Measurements from ENCODE around the gene VPS26B.
"Not testable (repeated sequence)": the region's sequence is repeated elsewhere in the genome, so short reads cannot be mapped to it uniquely, and the experiment has no call there.

VPS26B gene

DNA sequence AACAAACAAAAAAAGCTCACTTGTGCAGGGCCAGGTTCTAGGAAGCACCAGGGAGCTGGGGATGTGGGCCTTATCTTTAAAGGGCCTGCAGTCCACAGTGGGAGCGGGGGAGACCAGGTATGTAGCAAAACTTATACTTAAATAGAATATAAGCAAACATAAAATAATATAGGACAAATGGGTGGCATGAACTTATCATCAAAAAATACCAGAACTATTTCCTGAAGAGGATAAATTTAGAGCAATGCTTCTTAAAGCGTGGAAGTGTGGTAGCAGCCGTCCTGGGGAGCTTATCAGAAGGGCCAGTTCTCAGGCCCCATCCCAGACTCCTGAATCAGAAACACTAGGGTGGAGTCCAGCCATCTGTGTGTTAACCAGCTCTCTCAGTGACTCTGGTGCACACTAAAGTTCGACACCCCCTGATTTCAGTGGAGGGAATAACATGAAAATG, 9.3 kb downstream of the VPS26B start:
- no peak for DNase-seq

DNA sequence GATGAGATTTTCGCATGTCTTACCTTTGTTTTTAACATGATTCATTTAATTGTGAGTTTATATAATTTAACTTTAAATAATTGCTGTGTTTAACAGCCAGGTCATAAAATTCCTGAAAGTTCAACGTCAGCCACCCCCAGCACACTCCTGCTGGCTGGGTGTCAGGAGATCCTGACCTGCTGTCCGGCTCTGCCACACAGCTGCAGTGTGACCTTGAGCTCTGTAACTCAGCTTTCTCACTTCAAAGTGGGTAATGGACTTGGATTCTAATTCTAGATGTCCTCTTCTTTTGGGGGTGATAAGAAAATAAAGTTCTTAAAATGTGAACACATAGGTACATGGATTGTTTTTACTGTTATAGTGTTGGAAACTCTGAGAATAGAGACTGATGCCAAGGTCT, 10.9 kb downstream of the VPS26B start:
- DNase-seq = no peak

DNA sequence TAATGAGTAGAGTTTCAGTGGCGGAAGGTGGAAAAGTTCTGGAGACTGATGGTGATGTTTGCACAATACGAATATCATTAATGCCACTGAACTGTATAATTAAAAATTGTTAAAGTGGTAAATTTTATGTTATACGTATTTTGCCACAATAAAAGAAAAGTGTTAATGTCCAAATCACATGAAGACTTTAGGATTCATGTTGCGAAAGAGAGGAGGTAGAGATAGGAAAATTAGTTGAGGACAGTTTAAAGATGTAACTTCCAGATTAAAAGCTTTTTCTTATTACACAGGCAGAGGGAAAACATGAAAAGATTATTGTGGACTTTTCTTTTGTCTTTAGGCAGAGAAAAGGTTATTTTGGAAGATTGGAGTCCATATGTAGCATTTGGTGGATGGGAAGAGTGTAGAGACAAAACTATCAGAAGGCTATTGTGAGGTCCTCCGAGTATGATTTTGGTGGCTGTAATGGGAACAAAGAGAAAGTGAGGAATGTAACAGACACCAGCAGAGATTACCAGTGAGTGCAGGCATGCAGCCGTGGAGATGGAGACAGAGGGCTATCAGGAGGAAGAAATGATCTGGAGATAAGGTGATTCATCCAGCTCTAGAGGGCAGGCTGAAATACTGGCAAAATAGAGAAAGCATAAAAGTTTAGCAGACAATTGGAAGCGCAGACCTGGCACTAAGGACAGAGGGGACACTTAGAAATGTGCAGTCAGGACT, 12.5 kb downstream of the VPS26B start:
- DNase-seq = no peak

DNA sequence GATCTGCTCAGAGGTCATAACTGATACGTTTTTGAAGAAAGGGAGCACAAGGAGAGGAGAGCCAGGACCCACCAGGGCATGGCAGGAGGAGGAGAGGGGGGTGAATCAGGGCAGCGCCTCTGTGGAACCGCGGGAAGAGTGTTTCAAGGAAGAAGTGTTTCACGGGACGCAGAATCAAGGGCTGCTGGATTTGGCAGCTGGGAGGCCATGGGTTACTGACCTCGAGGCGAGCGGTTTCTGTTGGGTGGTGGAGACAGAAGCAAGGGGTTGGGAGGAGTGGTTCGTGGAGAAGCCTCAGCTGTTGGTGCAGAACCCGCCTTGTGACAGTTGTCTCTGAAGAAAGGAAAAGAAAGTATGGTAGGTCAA, 13.1 kb downstream of the VPS26B start:
- DNase-seq = no peak

DNA sequence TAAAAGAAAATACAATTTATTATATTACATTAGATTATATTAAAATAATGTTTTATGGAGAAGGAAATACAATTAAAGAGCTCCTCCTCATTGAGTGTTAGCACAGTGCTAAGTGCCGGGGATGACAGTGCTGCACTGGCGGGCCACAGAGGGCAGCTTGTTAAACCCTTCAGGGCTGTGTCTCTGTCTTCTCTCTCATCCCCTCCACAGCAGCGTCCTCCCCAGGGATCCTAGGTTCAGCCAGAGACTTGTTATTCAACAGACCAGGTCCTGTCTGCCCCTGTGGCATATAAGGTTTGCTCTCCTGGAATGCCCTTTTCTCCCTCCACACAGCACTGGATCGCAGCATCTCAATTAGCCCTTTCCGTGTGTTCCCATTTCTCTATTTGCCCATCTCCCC, 14.5 kb downstream of the VPS26B start:
- no peak for DNase-seq

DNA sequence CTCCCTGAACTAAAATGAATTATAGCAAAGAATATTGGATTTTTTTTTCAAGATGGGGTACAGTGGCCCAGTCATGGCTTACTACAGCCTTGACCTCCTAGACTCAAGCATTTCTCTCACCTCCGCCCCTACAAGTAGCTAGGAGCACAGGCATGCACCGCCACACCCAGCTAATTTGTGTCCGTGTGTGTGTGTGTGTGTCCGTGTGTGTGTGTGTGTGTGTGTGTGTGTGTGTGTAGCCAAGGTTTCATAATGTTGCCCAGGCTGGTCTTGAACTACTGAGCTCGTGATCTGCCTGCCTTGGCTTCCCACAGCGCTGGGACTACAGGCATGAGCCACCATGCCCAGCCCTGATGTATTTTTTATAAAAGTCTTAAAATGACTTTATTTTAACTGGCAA, 16.1 kb downstream of the VPS26B start:
- DNase-seq = no peak

DNA sequence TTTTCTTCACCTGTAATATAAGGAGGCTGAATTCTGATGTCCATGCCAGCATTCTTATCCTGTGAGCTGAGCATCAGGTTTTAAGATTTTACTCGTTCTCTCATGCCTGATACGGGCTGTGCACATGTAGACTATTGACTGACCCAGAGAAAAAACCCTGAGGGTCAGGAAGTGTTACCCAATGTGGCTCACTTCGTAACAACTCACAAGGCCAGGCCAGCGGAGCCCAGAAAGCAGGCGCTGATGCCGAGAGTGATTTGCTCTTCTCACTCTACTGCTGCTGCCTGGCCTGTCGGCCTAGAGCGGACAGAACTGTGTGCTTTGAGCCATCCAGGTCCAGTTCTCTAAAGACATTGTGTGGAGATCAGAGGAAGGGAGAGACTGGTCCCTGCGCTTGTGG, 17.9 kb downstream of the VPS26B start:
- no peak for DNase-seq

DNA sequence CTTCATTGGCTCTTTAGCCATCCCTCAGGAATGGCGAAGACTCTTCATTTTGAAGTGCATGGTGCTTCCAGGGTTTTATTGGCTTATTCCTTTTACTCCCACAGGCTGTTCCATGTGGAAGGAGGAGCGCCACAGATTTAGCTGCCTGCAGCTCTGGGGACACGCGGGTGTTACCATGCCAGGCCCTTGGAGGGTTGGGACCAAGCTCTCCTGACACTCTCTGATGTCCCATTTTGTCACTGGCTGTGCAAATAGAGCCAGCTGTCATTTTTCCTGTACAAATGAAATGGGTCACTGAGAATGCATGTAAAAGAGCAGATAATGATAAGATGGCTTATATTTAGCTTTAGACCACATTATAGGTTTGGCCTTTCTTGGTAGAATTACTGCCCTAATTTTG, 19.4 kb downstream of the VPS26B start:
- no peak for DNase-seq

DNA sequence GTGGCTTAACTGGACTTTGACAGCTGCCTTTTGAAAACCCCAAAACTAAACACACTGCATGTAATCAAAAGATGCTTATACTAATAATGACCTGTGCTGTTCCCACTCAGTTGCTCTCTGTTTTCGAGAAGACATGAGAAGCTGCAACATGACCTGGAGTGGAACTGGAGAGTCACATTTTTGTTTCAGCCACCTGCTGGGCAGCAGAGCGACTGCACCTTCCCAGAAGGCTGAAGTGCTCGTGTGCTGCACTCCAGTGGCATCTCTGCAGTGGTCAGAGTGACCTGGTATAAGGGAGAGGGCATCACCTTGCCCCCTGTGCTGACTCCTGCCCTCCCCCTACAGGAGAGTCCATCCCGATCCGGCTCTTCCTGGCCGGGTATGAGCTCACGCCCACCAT, 20.1 kb downstream of the VPS26B start:
- DNase-seq = no peak

DNA sequence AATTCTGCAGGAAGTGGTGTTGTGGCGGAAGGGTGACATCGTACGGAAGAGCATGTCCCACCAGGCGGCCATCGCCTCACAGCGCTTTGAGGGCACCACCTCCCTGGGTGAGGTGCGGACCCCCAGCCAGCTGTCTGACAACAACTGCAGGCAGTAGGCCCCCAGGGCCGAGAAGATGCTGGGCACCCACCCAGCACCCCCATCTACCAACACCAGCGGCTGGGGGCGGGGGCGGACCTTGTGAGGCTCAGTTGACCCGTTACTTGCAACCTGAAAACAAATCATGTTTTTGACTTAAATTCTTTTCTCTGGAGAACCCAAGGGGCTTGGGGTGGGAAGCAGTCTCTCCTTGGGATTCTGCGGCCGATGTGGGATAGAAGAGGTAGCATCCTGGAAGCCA, 21.0 kb downstream of the VPS26B start:
- no peak for DNase-seq

DNA sequence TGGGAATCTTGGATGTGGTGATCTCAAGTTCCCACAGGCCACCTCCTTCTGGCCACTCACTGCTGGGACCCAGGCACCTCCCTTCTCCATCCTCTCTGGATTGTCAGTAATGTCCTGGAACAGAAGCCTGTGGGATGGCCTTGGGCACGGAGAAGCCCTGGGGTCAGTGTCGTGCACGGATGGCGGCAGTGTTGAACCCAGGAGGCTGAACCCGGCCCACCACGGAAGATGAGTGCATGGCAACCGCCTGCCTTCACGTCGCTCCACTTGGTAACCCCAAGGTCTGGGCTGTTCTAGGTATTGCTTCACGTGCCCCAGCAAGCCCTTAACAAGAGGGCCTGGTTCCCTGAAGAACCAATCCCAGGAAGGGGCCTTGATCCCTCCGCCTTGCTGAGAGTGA, 21.6 kb downstream of the VPS26B start:
- no peak for DNase-seq

DNA sequence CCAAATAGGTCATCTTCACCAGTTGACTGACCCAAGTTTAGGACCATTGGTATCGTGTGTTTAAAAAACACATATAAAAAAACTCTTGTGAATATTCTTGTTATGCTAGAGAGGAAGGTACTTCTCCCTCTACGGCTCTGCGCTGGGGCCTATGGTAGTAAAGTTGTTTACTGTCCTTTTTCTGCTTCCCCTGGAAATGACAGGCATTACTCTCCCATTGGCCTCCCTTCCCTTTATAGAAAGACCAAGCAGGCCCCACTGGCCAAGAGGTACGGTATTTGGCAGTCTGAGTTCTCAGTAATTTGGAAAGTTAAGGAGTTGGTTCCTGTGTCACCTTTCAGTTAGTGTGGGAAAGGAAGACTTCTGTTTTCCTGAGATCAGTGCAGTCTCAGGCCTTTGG, 22.2 kb downstream of the VPS26B start:
- no peak for DNase-seq

DNA sequence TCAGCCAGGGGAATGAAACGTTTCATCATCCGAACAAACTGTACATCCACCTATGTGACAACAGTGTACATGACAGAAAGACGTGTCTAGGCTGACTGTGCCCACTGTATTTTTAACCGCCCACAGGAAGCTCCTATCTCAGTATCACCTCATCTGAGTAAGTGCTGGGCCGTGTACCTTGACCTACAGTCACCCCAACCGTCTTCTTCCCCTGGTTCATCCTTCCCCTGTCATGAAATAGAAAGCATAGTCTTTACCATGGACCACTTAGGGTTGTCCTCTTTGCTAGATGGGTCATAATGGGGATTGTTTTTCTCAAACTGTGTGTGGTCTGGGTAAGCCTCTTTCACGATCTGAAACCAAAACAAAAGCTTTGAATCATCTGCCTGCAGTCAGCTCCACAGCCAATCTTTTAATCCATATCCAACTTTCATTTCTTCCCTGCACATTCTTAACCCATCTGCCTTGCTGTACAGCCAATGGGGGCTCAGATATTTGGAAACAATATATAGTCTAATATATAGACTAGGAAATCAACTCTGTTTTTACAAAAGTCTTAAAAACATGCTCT, 24.5 kb downstream of the VPS26B start:
- DNase-seq = peak; percentile 34

DNA sequence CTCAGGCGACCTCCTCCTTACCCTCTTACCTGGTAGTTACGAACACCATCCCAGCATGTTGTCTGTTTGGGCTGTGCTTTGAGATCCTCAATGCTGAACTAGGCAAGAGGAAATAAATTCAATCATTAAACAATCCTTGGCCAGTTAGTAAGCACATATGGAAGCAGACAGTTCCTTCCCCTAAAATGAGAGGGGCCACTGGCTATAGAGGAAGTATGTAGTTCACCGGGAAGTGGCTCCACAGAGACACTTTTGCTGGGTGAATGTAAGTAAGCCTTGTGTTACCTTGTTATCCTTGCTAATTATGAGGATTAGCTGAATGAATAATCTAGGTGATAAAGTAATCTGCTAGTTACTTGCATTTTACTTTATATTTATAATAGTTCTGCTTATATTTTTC, 25.8 kb downstream of the VPS26B start:
- no peak for DNase-seq

DNA sequence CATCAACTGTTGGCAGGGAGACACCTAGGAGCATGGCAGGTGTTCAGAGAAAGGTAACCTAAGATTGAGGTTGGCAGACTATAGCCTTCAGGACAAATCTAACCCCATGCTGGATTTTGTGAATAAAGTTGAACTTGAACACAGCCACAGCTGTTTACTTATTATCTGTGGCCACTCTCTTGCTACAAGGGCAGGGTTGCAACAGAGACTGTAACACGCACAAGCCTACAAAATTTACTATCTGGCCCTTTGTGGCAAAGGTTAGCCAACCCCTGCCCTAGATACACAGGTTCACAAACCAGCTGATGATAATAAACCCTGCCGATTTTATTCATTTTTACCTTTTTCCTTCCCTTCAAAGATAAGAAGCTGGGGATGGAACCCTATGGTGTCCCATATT, 26.2 kb downstream of the VPS26B start:
- no peak for DNase-seq

DNA sequence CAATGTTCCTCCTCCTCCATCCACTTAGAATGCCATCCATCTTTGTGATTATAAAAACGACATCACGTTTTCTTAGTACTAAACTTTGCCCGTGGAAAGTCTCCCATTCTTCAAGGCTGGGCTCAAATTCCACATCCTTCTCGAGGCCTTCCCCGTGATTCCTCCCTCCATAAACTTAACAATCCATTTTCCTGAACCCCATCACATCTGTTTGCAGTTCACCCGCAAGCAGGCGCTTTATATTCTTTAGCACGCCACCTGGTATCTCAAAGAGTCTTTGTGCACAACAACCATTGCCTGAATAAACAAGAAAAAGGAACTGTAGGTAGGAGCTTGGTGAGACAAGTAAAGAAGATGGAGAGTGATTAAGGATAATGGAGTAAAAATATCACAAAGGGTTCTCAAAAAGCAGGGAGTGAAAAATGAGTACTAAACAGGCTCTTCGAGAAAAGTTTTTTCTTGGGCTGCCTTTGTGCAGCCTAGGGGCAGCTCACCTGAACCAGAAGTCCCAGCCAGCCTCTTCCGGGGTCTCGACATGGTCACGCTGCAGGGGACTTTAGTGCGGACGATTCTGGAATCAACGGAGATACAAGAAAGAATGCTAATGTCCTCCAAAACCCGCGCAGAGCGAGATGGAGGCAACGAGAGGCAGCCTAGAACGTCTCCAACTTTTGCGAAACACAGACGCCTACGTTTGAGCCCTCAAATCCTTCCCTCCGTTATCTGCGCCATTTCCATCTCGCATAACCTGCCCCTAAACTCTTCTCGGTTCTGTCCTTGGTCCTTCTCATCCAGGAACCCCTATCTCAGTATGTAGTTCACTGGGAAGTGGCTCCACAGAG, 28.1 kb downstream of the VPS26B start:
- DNase-seq = peak; percentile 24

DNA sequence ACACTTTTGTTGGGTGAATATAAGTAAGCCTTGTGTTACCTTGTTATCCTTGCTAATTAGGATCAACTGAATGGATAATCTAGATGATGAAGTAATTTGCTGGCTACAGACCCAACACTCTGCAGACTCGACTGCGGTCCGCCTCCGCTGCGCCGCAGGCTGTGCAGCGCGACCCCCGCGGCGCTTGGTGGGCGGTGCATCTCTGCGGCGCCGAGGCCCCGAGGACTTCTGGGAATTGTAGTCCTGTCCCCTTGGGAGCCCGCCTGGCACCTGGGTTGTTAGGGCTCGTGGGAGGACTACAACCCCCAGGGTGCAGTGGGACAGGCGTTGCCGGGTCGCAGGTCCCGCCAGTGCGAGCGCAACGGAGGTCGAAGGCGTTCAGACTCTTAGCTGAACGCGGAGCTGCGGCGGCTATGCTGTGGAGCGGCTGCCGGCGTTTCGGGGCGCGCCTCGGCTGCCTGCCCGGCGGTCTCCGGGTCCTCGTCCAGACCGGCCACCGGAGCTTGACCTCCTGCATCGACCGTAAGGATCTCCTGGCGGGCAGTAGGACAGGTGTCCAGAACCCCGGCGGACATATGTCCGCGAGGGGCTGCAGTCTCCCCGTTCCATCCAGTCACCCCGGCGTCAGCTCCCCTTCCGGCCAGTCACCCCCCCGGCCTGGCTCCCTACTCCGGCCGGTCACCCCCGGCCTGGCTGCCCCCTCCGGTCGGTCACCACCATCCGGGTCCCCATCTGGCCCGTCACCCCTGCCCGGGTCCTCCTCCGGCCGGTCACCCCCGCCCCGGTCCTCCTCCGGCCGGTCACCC, 28.9 kb downstream of the VPS26B start, which contains the start of the genes ACAD8 and THYN1:
ACAD8 (plus strand) TSS at position 381 of the 806 bp plus-strand sequence; CDS start at position 414, 33 bp downstream.
THYN1 (minus strand) TSS at position 165 of the 806 bp plus-strand sequence. CDS start 470 bp downstream, outside the sequence.
- peak; percentile 97 for DNase-seq

DNA sequence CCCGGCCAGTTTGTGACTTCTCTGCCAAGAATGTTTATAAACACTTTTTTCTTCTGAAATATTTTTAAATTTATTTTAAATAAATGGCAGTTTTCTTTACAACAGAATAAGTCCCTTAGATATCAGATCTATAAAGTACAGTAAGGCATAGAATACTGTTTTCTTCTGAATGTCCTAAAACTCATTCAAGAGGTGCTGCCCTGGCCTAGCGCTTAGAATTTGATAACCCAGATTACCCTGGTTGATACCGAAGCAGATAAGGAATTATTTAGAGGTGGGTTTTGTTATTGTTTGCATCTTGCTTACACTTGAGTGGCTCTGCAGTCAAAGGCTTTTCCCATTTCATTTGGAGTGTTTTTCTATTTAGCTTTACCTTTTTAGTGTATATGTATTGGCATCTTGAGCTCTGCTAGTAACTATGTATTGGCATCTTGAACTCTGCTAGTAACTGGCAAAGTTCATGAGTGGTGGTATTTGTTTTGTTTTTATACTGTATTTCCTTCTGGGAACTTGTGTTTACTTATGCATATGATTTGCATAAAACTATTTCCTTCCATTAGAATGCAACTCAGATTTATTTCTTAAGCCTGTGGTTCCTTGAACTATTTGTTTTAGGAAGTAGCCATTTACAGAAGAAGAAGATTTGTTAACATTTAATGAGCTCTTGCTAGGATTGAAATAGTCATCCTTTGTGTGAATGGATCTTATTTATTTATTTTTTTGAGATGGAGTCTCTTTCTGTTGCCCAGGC, 30.1 kb downstream of the VPS26B start:
- DNase-seq = no peak

DNA sequence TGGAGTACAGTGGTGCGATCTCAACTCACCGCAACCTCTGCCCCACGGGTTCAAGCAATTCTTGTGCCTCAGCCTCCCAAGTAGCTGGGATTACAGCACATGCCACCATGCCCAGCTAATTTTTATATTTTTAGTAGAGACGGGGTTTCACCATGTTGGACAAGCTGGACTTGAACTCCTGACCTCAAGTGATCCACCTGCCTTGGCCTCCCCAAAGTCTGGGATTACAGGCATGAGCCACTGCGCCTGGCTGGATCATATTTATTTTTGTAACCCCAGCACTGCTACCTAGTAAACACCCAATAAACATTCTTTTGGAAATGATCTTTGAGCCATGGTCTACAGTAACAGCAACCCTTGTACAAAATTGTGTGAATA, 30.7 kb downstream of the VPS26B start:
- DNase-seq = not testable (repeated sequence)

DNA sequence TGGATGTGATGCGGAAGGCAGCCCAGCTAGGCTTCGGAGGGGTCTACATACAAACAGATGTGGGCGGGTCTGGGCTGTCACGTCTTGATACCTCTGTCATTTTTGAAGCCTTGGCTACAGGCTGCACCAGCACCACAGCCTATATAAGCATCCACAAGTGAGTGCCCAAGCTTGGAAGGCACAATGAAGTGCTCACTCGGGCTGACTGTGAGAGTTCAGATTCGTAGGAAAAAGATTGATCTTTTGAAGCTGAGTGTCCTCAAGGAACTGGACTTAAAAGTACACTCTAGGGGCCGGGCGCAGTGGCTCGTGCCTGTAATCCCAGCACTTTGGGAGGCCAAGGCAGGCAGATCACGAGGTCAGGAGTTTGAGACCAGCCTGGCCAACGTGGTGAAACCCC, 32.6 kb downstream of the VPS26B start:
- no peak for DNase-seq

DNA sequence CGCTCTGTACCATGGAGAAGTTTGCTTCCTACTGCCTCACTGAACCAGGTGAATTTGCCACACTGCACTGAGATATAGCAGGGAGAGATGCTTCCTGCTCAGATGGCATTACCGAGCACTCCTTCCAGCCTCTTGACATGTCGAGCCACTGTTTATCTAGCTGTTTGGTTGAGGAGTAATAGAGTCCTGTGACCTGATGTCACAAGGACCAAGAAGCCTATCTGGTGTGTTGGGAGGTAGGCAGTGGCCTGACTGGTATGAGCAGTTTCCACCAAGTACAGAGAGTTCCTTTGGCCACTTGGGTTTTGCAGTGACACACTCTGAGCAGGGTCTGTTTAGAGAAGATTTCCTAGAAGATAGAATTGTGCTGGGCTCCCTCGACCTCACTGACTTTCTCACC, 34.1 kb downstream of the VPS26B start:
- no peak for DNase-seq

DNA sequence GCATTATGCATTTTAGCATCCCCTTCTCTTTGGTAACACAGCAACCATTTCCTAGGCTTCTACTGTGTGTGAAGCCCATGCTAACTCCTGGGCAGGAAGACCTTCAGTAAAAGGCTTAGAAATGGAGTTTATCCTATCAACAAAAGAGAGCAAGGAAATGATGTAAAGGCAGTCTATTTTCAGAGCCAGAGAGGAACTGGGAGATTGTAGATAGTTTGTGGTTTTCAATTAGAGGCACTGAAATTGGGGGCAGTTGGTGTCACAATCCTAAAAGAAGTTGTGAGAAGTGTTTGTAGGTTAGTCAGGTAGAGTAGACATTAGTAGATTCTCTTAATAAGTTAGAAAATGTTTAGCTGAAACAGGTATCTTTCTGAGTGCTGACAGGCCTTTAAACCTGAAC, 36.0 kb downstream of the VPS26B start:
- no peak for DNase-seq

All from activated CD4-positive, alpha-beta T cell treated with anti-CD3 and anti-CD28 coated beads, Interleukin-2, amount 50 U/mL, for 16 hours (primary cell).